Right atrium auricular region (tissue), 2 donors: ENCODE measurements around the gene METTL15. TPM values are rescaled to one million over a fixed set of nuclear protein-coding genes. Genes with fewer than 3 reads are reported as not detected.

Experiments used
- DNase-seq: peaks from one replicate; pipeline ENCODE4 v3.0.0-alpha.2; 2019; ENCODE audit warnings: low spot score
- H3K27ac ChIP-seq, 2 donors: fragments of 200-600 bp; sonication (generic); 1 replicate in 1 of 2; 2 replicates in 1 of 2; pipeline ENCODE4 v1.5.1; 2016 to 2019
- H3K27me3 ChIP-seq, 2 donors: fragments of 200-600 bp; sonication (generic); one replicate each; pipeline versions ENCODE4 v1.5.1 to v1.6.0; 2017 to 2019
- H3K36me3 ChIP-seq: fragments of 200-600 bp; sonication (generic); one replicate; pipeline ENCODE4 v1.5.1; 2016
- H3K4me1 ChIP-seq, 2 donors: fragments of 200-600 bp; sonication (generic); one replicate each; pipeline versions ENCODE4 v1.5.1 to v1.6.0; 2017 to 2019
- H3K4me3 ChIP-seq, 2 donors: fragments of 200-600 bp; sonication (generic); 1 replicate in 1 of 2; 2 replicates in 1 of 2; pipeline ENCODE4 v1.5.1; 2017 to 2019; ENCODE audit warnings: mild to moderate bottlenecking in 1 of 2, moderate library complexity in 1 of 2
- H3K9me3 ChIP-seq, 2 donors: fragments of 200-600 bp; sonication (generic); one replicate each; pipeline ENCODE4 v1.5.1; 2019
- CTCF ChIP-seq, 2 donors: fragments of 200-600 bp; sonication (generic); IDR thresholded peaks; one replicate each; pipeline ENCODE4 v1.5.1; 2019; ENCODE audit warnings: antibody characterized with exemption in 2 of 2
- total RNA-seq, 2 donors: library from RNA; depleted of rRNA; stranded (reverse); fragments of >200 nt; gene quantifications; one replicate each; pipeline ENCODE4 v1.1.0, GENCODE V29; 2016

Gene METTL15
- total RNA-seq, 2 donors from 2014 or later, result 5.3 to 9.5 TPM

DNA sequence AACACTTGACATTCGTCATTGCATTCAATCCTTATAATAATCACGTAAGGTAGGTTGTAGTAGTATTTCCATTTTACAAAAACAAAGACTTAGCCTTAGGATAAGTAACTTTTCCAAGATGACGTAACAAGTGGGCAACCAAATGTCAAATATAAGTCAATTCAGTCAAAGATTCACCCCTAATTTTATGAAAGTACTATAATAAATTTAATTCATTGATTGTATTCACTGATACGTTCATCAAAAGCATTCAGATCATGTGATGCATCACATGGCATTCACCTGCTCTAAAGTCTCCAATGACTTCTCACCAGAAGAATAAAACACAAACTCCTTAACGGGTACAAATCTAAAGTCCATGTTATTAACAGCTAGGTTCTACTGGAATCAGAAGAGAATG, 2.3 kb upstream of the METTL15 start:
- Histone ChIP-seq H3K4me1 (peaks cover 0 to 25% of the 10 kb centered on the region in 2 donors), H3K9me3 (no peaks in the 10 kb centered on the region), H3K4me3 (no peak overlapping the region), H3K36me3 (no peaks in the 10 kb centered on the region), H3K27me3 (no peaks in the 10 kb centered on the region), H3K27ac (no peak overlapping the region)
- DNase-seq, result no peak
- no peak for TF ChIP-seq CTCF (IDR thresholded peaks at IDR 0.05)

DNA sequence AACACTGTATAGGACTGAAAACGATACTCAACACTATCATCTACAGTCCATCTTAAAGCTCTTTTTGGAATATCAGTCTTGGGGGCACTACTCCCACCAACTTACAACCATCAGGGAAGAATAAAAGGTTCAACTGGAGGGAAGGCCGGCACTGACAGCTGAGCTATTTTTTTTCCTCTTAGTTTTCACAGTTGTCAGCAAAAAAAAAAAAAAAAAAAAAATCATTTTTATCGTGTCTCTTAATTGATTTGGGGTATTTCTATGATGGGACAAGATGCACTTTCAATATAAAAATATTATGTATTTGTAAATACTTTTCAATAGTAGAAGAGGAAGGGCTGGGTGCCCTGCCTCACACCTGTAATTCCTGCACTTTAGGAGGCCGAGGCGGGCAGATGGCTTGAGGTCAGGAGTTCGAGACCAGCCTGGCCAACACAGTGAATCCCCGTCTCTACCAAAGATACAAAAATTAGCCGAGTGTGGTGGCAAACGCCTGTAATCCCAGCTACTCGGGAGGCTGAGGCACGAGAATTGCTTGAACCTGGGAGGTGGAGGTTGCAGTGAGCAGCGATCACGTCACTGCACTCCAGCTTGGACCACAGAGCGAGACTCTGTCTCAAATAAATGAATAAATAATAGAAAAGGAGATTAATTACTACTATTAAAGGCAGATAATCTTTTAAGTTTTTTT, 1.7 kb upstream of the METTL15 start:
- Histone ChIP-seq H3K4me1 (peaks cover 0 to 30% of the 10 kb centered on the region in 2 donors), H3K27ac (no peak overlapping the region), H3K27me3 (no peaks in the 10 kb centered on the region), H3K9me3 (no peaks in the 10 kb centered on the region), H3K4me3 (no peak overlapping the region), H3K36me3 (no peaks in the 10 kb centered on the region)
- no peak for DNase-seq
- no peak for TF ChIP-seq CTCF (IDR thresholded peaks at IDR 0.05)

- peaks cover 0 to 30% of the 10 kb centered on the region in 2 donors for H3K4me1 ChIP-seq
- H3K36me3 ChIP-seq, result no peaks in the 10 kb centered on the region
- no peaks in the 10 kb centered on the region for H3K9me3 ChIP-seq
- no peak for DNase-seq
- no peaks in the 10 kb centered on the region for H3K27me3 ChIP-seq
- peak overlapping the region in 1 of 2 donors; percentile 64 for H3K27ac ChIP-seq
- peak overlapping the region; percentile 46 to 61 for H3K4me3 ChIP-seq
- TF ChIP-seq CTCF (IDR thresholded peaks at IDR 0.05), result no peak
These were observed 918 bp upstream of the METTL15 start for GRCh38 chr11:28107191-28107749.

GRCh38 chr11:28108958-28109357, 770 bp downstream of the METTL15 start:
- Histone ChIP-seq H3K4me1 (peaks cover 0 to 30% of the 10 kb centered on the region in 2 donors), H3K4me3 (peak overlapping the region in 1 of 2 donors; percentile 61), H3K9me3 (no peaks in the 10 kb centered on the region), H3K27ac (peak overlapping the region in 1 of 2 donors; percentile 71), H3K36me3 (no peaks in the 10 kb centered on the region), H3K27me3 (no peaks in the 10 kb centered on the region)
- TF ChIP-seq CTCF (IDR thresholded peaks at IDR 0.05), result no peak
- DNase-seq, result no peak

- Histone ChIP-seq H3K27ac (peak overlapping the region; percentile 61 to 87), H3K4me3 (peak overlapping the region; percentile 52 to 76), H3K9me3 (no peaks in the 10 kb centered on the region), H3K27me3 (no peaks in the 10 kb centered on the region), H3K4me1 (peaks cover 0 to 30% of the 10 kb centered on the region in 2 donors), H3K36me3 (peaks cover 1% of the 10 kb centered on the region)
- peak; percentile 83 for DNase-seq
- TF ChIP-seq CTCF (IDR thresholded peaks at IDR 0.05), result peak in 1 of 2 donors; percentile 25
These were observed 2.1 kb downstream of the METTL15 start for GRCh38 chr11:28110108-28110820.
